GM12864 (cell line): Measurements from ENCODE around the gene BAK1.
A peak's percentile ranks its signal among the peaks of the same experiment; 100 is the strongest.

Experiments used
- DNase-seq: peaks from one replicate; pipeline ENCODE4 v3.0.0-alpha.2; 2011; ENCODE audit warnings: low read depth
- H3K4me3 ChIP-seq: 2 replicates; pipeline ENCODE4 v1.5.1; 2011; ENCODE audit warnings: mild to moderate bottlenecking, low read depth, low read length, control low read depth
- TF ChIP-seq, protein P1 (sequence below): IDR thresholded peaks from 2 replicates; pipeline ENCODE4 v1.5.1; 2011; ENCODE audit warnings: low read depth, mild to moderate bottlenecking, moderate library complexity, low read length, control low read depth, inconsistent platforms; ENCODE audit errors: missing control alignments

BAK1 gene

DNA sequence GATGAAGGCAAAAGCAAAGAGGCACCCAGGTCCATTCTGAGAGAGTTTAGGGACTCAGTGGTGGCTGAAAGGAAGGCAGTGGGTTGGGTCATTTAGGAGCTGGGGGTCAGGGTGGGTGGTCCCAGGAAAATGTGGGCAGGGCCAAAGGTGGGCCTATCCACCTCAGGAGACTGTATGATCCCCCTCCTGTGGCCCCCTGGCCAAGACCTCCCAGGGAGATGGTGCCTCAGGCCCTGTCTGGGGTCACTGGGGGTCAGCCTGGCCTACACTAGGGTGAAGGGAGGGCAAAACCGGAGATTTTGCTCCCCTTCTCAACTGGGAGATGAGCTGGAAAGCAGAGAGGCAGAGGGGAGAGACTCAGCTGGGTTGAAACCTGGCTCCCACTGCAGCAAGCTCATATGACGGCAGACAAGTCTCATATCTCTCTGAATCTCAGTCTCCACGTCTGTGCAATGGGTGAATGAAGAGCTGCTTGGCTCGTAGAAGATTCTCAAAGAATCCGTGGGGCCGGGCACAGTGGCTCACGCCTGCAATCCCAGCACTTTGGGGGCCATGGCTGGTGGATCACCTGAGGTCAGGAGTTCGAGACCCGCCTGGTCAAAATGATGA, 11.5 kb upstream of the BAK1 start:
- TF ChIP-seq, protein P1, sequence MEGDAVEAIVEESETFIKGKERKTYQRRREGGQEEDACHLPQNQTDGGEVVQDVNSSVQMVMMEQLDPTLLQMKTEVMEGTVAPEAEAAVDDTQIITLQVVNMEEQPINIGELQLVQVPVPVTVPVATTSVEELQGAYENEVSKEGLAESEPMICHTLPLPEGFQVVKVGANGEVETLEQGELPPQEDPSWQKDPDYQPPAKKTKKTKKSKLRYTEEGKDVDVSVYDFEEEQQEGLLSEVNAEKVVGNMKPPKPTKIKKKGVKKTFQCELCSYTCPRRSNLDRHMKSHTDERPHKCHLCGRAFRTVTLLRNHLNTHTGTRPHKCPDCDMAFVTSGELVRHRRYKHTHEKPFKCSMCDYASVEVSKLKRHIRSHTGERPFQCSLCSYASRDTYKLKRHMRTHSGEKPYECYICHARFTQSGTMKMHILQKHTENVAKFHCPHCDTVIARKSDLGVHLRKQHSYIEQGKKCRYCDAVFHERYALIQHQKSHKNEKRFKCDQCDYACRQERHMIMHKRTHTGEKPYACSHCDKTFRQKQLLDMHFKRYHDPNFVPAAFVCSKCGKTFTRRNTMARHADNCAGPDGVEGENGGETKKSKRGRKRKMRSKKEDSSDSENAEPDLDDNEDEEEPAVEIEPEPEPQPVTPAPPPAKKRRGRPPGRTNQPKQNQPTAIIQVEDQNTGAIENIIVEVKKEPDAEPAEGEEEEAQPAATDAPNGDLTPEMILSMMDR: no peak
- no peak overlapping the region for H3K4me3 ChIP-seq
- no peak for DNase-seq

GRCh38 chr6:33590531-33591198, 10.6 kb upstream of the BAK1 start:
- H3K4me3 ChIP-seq: no peak overlapping the region
- no peak for DNase-seq
- TF ChIP-seq, protein P1: no peak

GRCh38 chr6:33589731-33590530, 9.9 kb upstream of the BAK1 start:
- TF ChIP-seq, protein P1: peak; percentile 96
- DNase-seq: no peak
- no peak overlapping the region for H3K4me3 ChIP-seq

GRCh38 chr6:33589392-33589730, 9.3 kb upstream of the BAK1 start:
- no peak overlapping the region for H3K4me3 ChIP-seq
- DNase-seq: no peak
- TF ChIP-seq, protein P1: no peak

GRCh38 chr6:33588894-33589293, 8.8 kb upstream of the BAK1 start:
- TF ChIP-seq, protein P1: no peak
- no peak overlapping the region for H3K4me3 ChIP-seq
- DNase-seq: no peak

DNA sequence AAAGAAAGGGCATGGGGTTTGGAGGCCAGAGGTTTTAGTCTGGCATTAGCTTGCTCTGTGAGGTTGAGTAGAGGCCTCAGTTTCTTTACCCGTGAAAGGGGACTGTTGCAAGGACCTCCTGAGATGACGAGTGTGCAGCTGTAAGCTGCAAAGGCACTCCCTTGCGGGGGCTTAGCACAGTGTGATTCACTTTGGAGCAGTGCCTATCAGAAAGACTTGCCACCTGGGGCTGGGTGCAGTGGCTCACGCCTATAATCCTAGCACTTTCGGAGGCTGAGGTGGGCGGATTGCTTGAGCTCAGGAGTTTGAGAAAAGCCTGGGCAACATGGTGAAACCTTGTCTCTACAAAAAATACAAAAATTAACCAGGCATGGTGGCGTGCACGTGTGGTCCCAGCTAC, 7.5 kb upstream of the BAK1 start:
- TF ChIP-seq, protein P1: no peak
- H3K4me3 ChIP-seq: no peak overlapping the region
- no peak for DNase-seq
